KMS-11 (cell line): Measurements from ENCODE around the gene GFPT1.

Source experiments
- H2AFZ ChIP-seq: fragments of 200-600 bp; sonication (generic); 2 replicates; pipeline ENCODE4 v1.6.1; 2016; ENCODE audit warnings: antibody characterized with exemption, mixed run types, low read depth
- H3K27ac ChIP-seq: fragments of 200-600 bp; sonication (generic); 2 replicates; pipeline ENCODE4 v1.6.1; 2016; ENCODE audit warnings: mild to moderate bottlenecking, mixed run types
- H3K27me3 ChIP-seq: fragments of 200-600 bp; sonication (generic); 2 replicates; pipeline ENCODE4 v1.6.1; 2017; ENCODE audit warnings: mild to moderate bottlenecking, low read depth, mixed run types, moderate library complexity; ENCODE audit not compliant: insufficient read depth
- H3K36me3 ChIP-seq: fragments of 200-600 bp; sonication (generic); 2 replicates; pipeline ENCODE4 v1.6.1; 2017; ENCODE audit warnings: mild to moderate bottlenecking, mixed run types; ENCODE audit not compliant: insufficient read depth
- H3K4me1 ChIP-seq: fragments of 200-600 bp; sonication (generic); 2 replicates; pipeline ENCODE4 v1.6.1; 2016; ENCODE audit warnings: mild to moderate bottlenecking, low read depth, mixed run types; ENCODE audit not compliant: poor library complexity, severe bottlenecking
- H3K4me2 ChIP-seq: fragments of 200-600 bp; sonication (generic); 2 replicates; pipeline ENCODE4 v1.7.0; 2016; ENCODE audit warnings: mild to moderate bottlenecking, mixed run types
- H3K4me3 ChIP-seq: fragments of 200-600 bp; sonication (generic); IDR thresholded peaks from 2 replicates; pipeline ENCODE4 v1.6.1; 2017; ENCODE audit warnings: low read depth, low read length, mixed read lengths; ENCODE audit not compliant: insufficient read depth
- H3K79me2 ChIP-seq: fragments of 200-600 bp; sonication (generic); 2 replicates; pipeline ENCODE4 v1.6.1; 2016; ENCODE audit warnings: low read depth, mixed run types; ENCODE audit not compliant: insufficient read depth
- H3K9ac ChIP-seq: fragments of 200-600 bp; sonication (generic); 2 replicates; pipeline ENCODE4 v1.6.1; 2016; ENCODE audit warnings: mild to moderate bottlenecking, mixed run types
- H4K20me1 ChIP-seq: fragments of 200-600 bp; sonication (generic); 2 replicates; pipeline ENCODE4 v1.6.1; 2016; ENCODE audit warnings: mild to moderate bottlenecking, mixed run types; ENCODE audit not compliant: insufficient read depth
- CTCF ChIP-seq: fragments of 200-600 bp; sonication (generic); conservative IDR thresholded peaks from 2 replicates; pipeline ENCODE4 v1.6.1; 2017; ENCODE audit warnings: low read depth, mild to moderate bottlenecking, antibody characterized with exemption, low read length, moderate library complexity, mixed read lengths

Gene GFPT1

GRCh38 chr2:69395866-69396265, 8.8 kb upstream of the GFPT1 start:
- Histone ChIP-seq H3K4me3 (no peak overlapping the region), H3K4me1 (no peaks in the 10 kb centered on the region), H3K9ac (no peak overlapping the region), H3K4me2 (no peak overlapping the region), H3K27ac (no peak overlapping the region), H3K79me2 (no peaks in the 10 kb centered on the region), H4K20me1 (no peaks in the 10 kb centered on the region), H3K36me3 (0 out of 2 replicates have a peak, but pooled peaks cover 5% of the 10 kb centered on the region), H2AFZ (no peak overlapping the region), H3K27me3 (no peaks in the 10 kb centered on the region)
- no peak for TF ChIP-seq CTCF

- no peaks in the 10 kb centered on the region for H3K27me3 ChIP-seq
- no peak overlapping the region for H3K4me3 ChIP-seq
- H3K27ac ChIP-seq, result no peak overlapping the region
- no peaks in the 10 kb centered on the region for H3K79me2 ChIP-seq
- TF ChIP-seq CTCF, result no peak
- H3K9ac ChIP-seq, result no peak overlapping the region
- H3K36me3 ChIP-seq, result 0 out of 2 replicates have a peak, but pooled peaks cover 5% of the 10 kb centered on the region
- no peaks in the 10 kb centered on the region for H4K20me1 ChIP-seq
- H3K4me1 ChIP-seq, result no peaks in the 10 kb centered on the region
- H3K4me2 ChIP-seq, result no peak overlapping the region
- no peak overlapping the region for H2AFZ ChIP-seq
Measured at GRCh38 chr2:69393963-69394362, 6.9 kb upstream of the GFPT1 start.

GRCh38 chr2:69390471-69390870, 3.4 kb upstream of the GFPT1 start:
- Histone ChIP-seq H3K4me1 (peaks cover 17% of the 10 kb centered on the region), H3K4me3 (no peak overlapping the region), H3K27ac (no peak overlapping the region), H4K20me1 (no peaks in the 10 kb centered on the region), H2AFZ (no peak overlapping the region), H3K4me2 (no peak overlapping the region), H3K9ac (no peak overlapping the region), H3K36me3 (no peaks in the 10 kb centered on the region), H3K79me2 (peaks cover 14% of the 10 kb centered on the region), H3K27me3 (no peaks in the 10 kb centered on the region)
- TF ChIP-seq CTCF, result no peak

- TF ChIP-seq CTCF, result no peak
- H3K79me2 ChIP-seq, result peaks cover 19% of the 10 kb centered on the region
- peaks cover 21% of the 10 kb centered on the region for H3K4me1 ChIP-seq
- no peaks in the 10 kb centered on the region for H4K20me1 ChIP-seq
- no peak overlapping the region for H3K27ac ChIP-seq
- H3K4me2 ChIP-seq, result no peak overlapping the region
- H3K4me3 ChIP-seq, result no peak overlapping the region
- no peak overlapping the region for H2AFZ ChIP-seq
- no peaks in the 10 kb centered on the region for H3K27me3 ChIP-seq
- no peak overlapping the region for H3K9ac ChIP-seq
- no peaks in the 10 kb centered on the region for H3K36me3 ChIP-seq
Measured at GRCh38 chr2:69390001-69390400, 3.0 kb upstream of the GFPT1 start.
